Nephron progenitor cell (in vitro differentiated cells): ENCODE measurements around the gene P2RX5.

ENCODE experiments used
- DNase-seq: peaks from one replicate; pipeline ENCODE4 v3.0.0; 2021
- H3K27ac Mint-ChIP-seq: 2 replicates; pipeline ENCODE4 v1.8.0; 2021; ENCODE audit warnings: mild to moderate bottlenecking, moderate library complexity, mixed read lengths
- H3K27me3 Mint-ChIP-seq: 2 replicates; pipeline ENCODE4 v1.8.0; 2021; ENCODE audit warnings: mild to moderate bottlenecking, low read depth, mixed read lengths; ENCODE audit not compliant: poor library complexity
- H3K36me3 Mint-ChIP-seq: 2 replicates; pipeline ENCODE4 v1.8.0; 2021; ENCODE audit warnings: low read depth, mixed read lengths
- H3K4me1 Mint-ChIP-seq: 2 replicates; pipeline ENCODE4 v1.8.0; 2021; ENCODE audit warnings: mixed read lengths
- H3K4me3 Mint-ChIP-seq: 2 replicates; pipeline ENCODE4 v1.8.0; 2021; ENCODE audit warnings: mild to moderate bottlenecking, moderate library complexity, mixed read lengths
- H3K9me3 Mint-ChIP-seq: 2 replicates; pipeline ENCODE4 v1.8.0; 2021; ENCODE audit warnings: mild to moderate bottlenecking, moderate library complexity, mixed read lengths
- CTCF ChIP-seq: fragments of 200-600 bp; sonication (generic); IDR thresholded peaks from 2 replicates; pipeline ENCODE4 v1.5.0; 2021; ENCODE audit warnings: antibody characterized with exemption

Gene P2RX5

GRCh38 chr17:3682033-3682432 is 13.9 kb downstream of the P2RX5 start:
- no peak for TF ChIP-seq CTCF

GRCh38 chr17:3681565-3681964 is 14.4 kb downstream of the P2RX5 start:
- Mint-ChIP-seq H3K9me3 (no peaks in the 10 kb centered on the region), H3K36me3 (no peaks in the 10 kb centered on the region), H3K27ac (no peak overlapping the region), H3K4me1 (peaks cover 12% of the 10 kb centered on the region), H3K4me3 (no peak overlapping the region), H3K27me3 (peaks cover 25% of the 10 kb centered on the region)
- DNase-seq: no peak
- TF ChIP-seq CTCF: no peak

More at GRCh38 chr17:3682033-3682432, 13.9 kb downstream of the P2RX5 start:
- no peak for DNase-seq
- Mint-ChIP-seq H3K27me3 (peaks cover 25% of the 10 kb centered on the region), H3K4me3 (no peak overlapping the region), H3K36me3 (no peaks in the 10 kb centered on the region), H3K9me3 (no peaks in the 10 kb centered on the region), H3K4me1 (peaks cover 12% of the 10 kb centered on the region), H3K27ac (no peak overlapping the region)

- DNase-seq: no peak
- no peaks in the 10 kb centered on the region for H3K9me3 Mint-ChIP-seq
- peaks cover 25% of the 10 kb centered on the region for H3K27me3 Mint-ChIP-seq
- H3K27ac Mint-ChIP-seq: no peak overlapping the region
- peaks cover 15% of the 10 kb centered on the region for H3K4me1 Mint-ChIP-seq
- H3K36me3 Mint-ChIP-seq: no peaks in the 10 kb centered on the region
- no peak overlapping the region for H3K4me3 Mint-ChIP-seq
- TF ChIP-seq CTCF: no peak
Measured at GRCh38 chr17:3681057-3681456, 14.9 kb downstream of the P2RX5 start.

GRCh38 chr17:3679531-3680126 is 16.3 kb downstream of the P2RX5 start:
- no peak for TF ChIP-seq CTCF
- Mint-ChIP-seq H3K4me3 (no peak overlapping the region), H3K9me3 (no peaks in the 10 kb centered on the region), H3K36me3 (no peaks in the 10 kb centered on the region), H3K4me1 (peaks cover 21% of the 10 kb centered on the region), H3K27me3 (peaks cover 29% of the 10 kb centered on the region), H3K27ac (no peak overlapping the region)
- no peak for DNase-seq

- peaks cover 29% of the 10 kb centered on the region for H3K27me3 Mint-ChIP-seq
Measured at GRCh38 chr17:3678821-3679530, 17.0 kb downstream of the P2RX5 start.

More at GRCh38 chr17:3678821-3679530, 17.0 kb downstream of the P2RX5 start:
- no peaks in the 10 kb centered on the region for H3K9me3 Mint-ChIP-seq
- H3K27ac Mint-ChIP-seq: no peak overlapping the region
- H3K4me3 Mint-ChIP-seq: no peak overlapping the region
- no peak for DNase-seq
- no peak for TF ChIP-seq CTCF
- H3K4me1 Mint-ChIP-seq: peaks cover 26% of the 10 kb centered on the region
- no peaks in the 10 kb centered on the region for H3K36me3 Mint-ChIP-seq
